Measurements from ENCODE around the gene MTCH1.

Gene MTCH1

DNA sequence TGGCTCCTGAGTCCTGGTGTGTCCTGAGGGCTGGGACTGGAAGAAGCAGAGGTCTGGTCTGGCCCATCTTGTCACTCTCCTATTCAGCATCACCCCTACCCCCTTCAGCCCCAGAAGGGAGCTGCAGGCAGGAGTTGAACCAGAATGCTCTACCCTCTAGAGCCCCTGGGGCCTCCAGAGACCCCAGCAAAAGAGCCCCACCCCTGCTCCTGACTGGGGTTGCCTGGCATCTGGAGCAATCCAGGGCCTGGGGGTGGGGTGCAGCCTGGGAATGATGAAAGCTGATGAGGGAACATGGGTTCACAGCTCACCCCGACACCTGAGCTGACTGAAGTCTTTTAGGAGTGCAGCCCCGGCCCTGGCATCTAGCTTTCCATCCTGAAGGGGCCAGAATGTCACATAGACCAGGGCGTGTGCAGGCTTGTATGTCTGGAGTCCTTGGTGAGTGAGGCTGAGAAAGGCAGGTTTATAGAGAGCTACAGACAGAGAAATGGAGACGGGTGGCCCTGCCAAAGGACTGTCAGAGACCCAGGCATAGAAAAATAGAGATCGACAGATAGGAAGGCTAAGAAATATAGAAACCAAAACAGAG, 31.7 kb upstream of the MTCH1 start:
- FAIRE-seq = no peak

GRCh38 chr6:37016995-37017394, 31.0 kb upstream of the MTCH1 start:
- no peak for FAIRE-seq

DNA sequence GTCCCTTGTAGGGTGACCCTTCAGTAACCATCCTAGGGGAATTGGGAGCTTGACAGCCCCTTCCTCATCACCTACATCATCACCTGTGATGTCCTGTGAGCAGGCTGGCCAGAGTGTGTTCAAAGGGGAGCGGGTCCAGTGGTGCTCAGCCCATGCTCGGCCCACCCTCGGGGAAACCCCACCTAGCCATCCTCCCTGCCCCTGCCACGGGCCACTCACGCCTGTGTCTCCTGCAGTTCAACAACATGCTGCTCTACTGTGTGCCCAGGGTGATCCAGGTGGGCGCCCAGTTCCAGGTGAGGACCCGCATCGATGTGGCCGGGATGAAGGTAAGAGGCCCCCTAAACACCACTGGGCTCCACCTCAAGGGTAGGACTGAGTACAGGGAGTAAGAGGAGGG, 29.5 kb upstream of the MTCH1 start:
- no peak for FAIRE-seq

DNA sequence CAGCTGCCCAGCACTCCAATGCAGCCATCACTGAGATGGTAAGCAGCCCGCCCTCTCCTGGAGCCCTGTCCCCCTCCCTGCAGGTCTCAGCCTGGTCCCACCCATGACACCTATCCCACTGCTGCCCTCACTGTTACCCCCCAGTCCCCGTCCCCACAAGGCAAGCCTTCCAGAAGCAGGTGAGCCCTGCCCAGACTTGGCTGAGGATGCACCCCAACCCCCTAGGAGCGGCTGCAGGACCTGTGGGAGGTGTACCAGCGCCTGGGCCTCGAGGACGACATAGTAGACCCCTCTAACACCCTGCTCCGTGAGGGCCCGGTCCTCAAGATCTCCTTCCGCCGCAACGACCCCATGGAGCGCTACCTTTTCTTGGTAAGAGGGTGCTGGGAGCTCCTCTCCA, 28.7 kb upstream of the MTCH1 start:
- no peak for FAIRE-seq

GRCh38 chr6:37013516-37014491, 27.8 kb upstream of the MTCH1 start:
- FAIRE-seq = no peak

DNA sequence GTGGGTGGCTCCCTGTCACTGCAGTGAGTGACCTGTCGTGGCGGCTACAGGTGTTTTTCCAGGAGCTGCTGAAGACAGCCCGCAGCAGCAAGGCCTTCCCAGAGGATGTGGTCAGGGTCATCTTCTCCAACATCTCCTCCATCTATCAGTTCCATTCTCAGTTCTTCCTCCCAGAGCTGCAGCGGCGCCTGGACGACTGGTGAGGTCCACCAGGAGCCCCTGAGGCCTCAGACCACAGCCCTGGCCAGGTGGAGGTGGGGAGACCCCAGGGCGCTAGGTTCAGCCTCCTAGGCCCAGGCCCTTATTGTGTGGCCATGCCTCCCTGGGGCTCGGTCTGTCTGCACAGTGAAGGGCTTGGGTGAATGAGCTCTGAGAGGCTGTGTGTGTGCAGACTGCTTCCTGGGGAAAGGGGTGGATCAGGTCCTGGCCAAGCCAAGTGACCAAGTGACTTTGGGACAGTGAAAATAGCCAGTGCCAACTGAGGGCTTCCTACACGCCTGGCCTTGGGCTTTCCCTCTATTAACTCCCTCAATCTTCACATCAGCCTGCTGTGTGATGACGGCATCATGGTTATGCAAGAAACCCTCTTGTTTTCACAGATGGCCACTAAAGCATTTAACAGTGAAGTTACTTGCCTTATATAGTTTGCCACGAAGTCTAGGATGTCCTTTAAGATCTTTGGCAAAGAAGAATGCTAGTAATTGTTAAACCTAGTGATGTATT, 25.8 kb upstream of the MTCH1 start:
- FAIRE-seq = no peak

DNA sequence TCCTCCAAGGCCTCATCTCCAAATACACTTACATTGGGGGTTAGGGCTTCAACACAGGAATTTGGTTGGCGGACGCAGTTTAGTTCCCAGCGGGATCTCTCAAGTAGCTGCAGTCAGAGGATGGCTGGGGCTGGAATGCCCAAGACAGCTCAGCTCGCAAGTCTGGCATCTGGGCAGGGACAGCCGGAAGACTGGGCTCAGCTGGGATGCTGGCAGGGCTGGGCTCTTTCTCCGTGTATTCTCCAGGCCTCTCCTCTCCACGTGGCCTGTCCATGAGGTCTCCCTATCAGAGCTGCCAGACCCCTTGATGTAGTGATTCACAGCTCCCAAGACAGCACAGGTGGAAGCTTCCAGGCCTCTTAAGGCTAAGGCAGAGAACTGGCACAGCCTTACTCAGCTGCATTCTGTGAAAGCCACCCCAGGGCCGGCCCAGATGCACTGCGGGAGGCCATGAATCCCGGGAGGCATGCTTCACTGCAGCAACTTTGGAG, 24.5 kb upstream of the MTCH1 start:
- no peak for FAIRE-seq

DNA sequence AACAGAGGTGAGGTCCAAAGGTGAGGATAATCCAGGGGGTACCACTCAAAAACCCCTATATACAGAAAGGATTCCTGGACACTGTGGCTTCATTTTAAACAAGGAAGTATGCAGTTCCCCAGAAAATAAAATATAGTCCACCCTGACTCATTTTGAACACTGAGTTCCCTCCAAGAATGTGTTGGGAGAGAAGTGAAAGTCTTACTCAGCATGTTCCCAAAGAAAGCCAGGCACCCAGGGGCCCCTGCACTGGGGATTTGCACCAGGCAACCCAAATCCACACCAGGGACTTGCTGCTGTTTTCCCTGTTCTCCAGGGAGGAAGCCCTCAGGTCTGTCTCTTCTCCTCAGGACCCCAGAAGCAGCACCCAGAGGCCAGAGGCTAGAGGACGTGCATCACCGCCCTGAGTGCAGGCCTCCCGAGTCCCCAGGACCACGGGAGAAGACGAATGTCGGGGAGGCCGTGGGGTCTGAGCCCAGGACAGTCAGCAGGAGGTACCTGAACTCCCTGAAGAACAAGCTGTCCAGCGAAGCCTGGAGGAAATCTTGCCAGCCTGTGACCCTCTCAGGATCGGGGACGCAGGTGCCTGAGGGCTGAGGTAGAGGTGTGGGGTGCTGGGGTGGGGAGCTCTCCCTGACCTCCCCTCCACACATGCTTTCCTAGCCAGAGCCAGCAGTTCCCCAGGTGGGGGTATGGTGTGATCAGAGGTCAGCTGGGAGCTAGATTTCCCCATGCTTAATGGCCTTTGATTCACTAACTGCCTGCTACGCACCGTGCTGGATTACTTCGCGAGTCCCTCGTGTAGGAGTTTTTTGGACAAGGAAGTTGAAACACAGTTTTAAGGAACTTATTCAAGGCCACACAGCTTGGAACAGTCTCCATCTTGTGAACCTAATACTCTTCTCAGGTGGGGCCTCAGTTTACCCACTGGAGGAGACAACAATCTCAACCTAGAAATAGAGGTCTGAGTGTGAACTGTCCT, 22.8 kb upstream of the MTCH1 start:
- FAIRE-seq = no peak

- FAIRE-seq = no peak
Observed at GRCh38 chr6:37007340-37008043, 21.5 kb upstream of the MTCH1 start.

DNA sequence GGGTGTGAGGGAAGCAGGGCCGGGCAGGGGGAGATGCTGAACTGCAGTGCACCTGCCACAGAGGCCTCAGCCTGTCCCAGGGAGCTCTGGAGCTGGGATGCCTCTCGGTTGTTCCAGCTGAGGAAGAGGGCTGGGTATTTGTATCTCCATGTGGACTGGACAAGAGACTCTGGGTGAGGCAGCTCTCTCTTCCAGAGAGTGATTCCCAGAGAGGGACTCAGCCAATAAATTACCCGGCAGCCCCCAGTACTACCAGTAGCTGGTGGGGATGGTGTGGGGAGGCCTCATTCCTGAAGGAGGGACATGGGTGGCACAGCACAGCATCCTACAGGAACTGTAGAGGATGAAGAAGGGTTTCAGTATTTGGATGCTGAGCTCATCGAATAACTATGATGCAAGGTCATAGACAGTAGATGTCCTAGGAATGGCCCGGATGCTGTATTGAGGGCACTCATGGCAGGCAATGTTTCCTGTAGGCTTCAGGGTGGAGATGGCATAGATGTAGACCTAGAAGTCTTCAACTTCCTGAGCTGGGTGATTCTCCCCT, 20.9 kb upstream of the MTCH1 start:
- FAIRE-seq = no peak

DNA sequence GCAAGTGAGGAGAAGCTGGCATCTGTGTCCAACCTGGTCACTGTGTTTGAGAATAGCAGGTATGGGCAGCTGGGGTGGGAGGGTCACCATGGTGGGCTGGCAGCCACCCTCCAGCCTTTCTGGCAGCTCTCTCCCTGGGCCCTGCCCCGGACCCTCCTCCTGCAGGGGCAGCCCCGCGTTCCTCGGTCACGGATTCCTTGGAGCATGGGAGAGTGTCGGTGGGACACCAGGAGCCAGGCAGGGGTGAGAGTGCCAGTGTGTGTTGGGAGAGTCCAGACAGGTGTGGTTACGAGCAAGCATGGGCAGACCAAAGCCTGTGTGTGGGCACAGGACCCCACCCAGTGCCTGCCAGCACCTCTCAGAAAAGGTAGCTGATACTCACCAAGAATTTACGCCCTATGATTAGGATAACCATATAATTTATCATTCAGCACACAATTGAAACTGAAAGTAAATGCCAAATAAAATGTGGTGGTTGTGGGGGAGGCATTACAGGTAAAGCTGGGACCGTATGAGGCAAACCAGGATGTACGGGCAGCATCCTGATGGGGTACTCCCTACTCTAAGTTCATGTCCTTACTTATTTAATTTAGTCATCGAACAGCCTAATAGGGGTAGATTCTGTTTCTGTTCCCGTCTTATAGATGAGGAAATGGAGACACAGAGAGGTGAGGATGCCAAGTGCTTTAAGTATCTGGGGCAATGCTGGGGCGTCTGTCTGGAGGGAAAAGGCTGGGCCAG, 20.0 kb upstream of the MTCH1 start:
- FAIRE-seq = no peak

DNA sequence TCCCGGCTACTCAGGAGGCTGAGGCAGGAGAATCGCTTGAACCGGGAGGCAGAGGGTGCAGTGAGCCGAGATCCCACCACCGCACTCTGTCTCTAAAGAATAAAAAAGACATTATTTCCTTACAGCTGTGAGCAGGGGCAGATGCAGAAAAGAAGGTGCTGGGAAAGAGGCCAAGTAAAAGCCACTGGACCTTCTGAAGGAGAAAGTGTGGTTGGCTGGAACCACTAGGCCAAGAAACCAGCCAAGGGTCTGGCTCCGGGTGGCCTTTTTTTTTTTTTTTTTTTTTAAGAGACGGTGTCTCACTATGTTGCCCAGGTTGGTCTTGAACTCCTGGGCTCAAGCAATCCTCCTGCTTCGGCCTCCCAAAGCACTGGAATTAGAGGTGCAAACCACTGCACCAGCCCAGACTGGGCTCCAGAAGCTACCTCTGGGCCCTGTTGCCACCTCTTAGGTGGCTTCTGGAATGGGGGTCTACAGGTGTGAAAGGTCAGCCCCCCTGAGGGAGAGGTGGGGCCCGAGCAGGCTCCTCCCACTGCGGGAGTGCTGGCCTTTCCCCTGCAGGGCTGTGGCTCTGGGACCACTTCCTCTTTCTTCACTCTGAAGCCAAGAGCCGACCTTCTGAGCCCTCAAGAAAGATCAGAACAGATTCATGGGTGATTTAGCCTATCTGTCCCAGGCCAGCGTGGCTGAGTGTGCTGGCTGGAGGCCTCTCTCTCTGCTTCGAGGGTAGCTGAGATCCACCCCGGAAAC, 19.2 kb upstream of the MTCH1 start, which contains the start of gene FGD2:
FGD2 (plus strand) TSS at position 595 of the 750 bp plus-strand sequence. CDS start 163 bp downstream, outside the sequence.
- no peak for FAIRE-seq

DNA sequence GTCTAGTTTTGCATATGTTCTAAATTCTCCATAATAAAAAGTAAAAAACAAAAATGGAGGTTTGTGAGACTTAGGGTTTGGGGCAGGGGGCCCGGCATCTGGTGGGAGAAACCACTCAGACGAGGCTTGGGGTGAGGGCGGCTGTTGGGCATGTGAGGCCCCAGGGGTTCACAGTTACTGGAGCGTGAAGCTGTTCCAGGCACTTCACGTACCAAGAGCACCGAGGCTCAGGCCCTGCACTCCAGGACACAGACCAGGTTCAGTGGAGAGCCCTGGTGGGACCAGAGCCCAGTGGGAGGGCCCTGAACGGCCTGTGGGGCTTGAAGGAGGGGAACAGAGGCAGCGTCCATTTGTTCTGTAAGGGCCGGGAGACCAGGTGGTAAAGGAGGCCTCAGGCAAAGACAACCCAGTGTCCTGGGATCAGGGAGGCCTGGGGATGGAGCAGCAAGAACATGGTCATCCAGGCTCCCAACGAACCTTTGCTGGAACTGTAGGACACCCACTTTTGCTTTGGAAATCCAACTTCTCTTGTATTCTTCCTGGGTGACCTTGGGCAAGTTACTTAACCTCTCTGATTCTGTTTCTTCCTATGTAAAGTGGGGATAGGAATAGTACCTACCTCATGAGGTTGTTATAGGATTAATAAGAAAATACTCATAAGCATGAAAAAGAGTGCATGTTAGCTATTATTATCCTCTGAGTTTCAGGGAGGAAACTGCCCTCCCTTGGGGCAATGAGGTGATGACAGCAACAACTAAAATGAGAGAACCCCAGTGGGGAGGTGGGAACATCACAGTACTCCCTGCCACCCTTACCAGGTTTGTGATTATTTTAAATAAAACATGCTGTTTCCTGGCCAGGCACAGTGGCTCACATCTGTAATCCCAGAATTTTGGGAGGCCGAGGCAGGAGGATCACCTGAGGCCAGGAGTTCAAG, 18.3 kb upstream of the MTCH1 start:
- FAIRE-seq = no peak

- no peak for FAIRE-seq
Observed at GRCh38 chr6:36999751-37000125, 13.7 kb upstream of the MTCH1 start.

GRCh38 chr6:36999061-36999750, 13.2 kb upstream of the MTCH1 start:
- FAIRE-seq = no peak

- FAIRE-seq = no peak
Observed at GRCh38 chr6:36998723-36999038, 12.7 kb upstream of the MTCH1 start.

GRCh38 chr6:36997811-36998722, 12.1 kb upstream of the MTCH1 start:
- FAIRE-seq = no peak

Measured in islet of Langerhans (tissue), 1 donor.